HCT116 (cell line): ENCODE measurements around the gene ZNF627.

Experiments used
- ATF3 ChIP-seq: IDR thresholded peaks from 2 replicates; pipeline ENCODE4 v1.6.1; 2012
- CTCF ChIP-seq, 3 experiments: fragments of 200-600 bp in 1 of 3; sonication (generic) in 1 of 3; IDR thresholded peaks in 2 of 3; conservative IDR thresholded peaks in 1 of 3; 2 replicates each; pipeline ENCODE4 v1.5.1; 2012 to 2017; ENCODE audit warnings: low read depth in 2 of 3, low read length in 2 of 3, antibody characterized with exemption in 1 of 3, borderline replicate concordance in 1 of 3, control low read depth in 1 of 3, mild to moderate bottlenecking in 1 of 3, mixed read lengths in 1 of 3, mixed run types in 1 of 3, moderate library complexity in 1 of 3; ENCODE audit not compliant: insufficient read depth in 1 of 3
- EZH2 ChIP-seq: fragments of 200-600 bp; sonication (generic); IDR thresholded peaks from 2 replicates; pipeline ENCODE4 v1.6.1; 2017; ENCODE audit warnings: antibody characterized with exemption, mixed run types
- EZH2phosphoT487 ChIP-seq: fragments of 200-600 bp; IDR thresholded peaks from 2 replicates; pipeline ENCODE4 v1.6.1; 2018; ENCODE audit warnings: antibody characterized with exemption, borderline replicate concordance
- FOSL1 ChIP-seq: IDR thresholded peaks from 2 replicates; pipeline ENCODE4 v1.6.1; 2012; ENCODE audit warnings: low read depth
- JUND ChIP-seq: IDR thresholded peaks from 2 replicates; pipeline ENCODE4 v1.6.1; 2012
- POLR2A ChIP-seq: IDR thresholded peaks from 2 replicates; pipeline ENCODE4 v1.7.0; 2011; ENCODE audit warnings: borderline replicate concordance; ENCODE audit not compliant: insufficient read depth, insufficient read length; ENCODE audit errors: extremely low read depth
- RAD21 ChIP-seq: IDR thresholded peaks from 2 replicates; pipeline ENCODE4 v1.6.1; 2012; ENCODE audit warnings: low read depth, mild to moderate bottlenecking
- SIN3A ChIP-seq: IDR thresholded peaks from 2 replicates; pipeline ENCODE4 v1.6.1; 2012; ENCODE audit warnings: low read depth
- SP1 ChIP-seq: IDR thresholded peaks from 2 replicates; pipeline ENCODE4 v1.6.1; 2012; ENCODE audit warnings: low read depth
- ZBTB33 ChIP-seq: IDR thresholded peaks from 2 replicates; pipeline ENCODE4 v1.6.1; 2011; ENCODE audit warnings: mild to moderate bottlenecking, low read length, moderate library complexity; ENCODE audit not compliant: insufficient replicate concordance; ENCODE audit errors: extremely low read depth
- ZFX ChIP-seq: fragments of 450-650 bp; IDR thresholded peaks from 2 replicates; pipeline ENCODE4 v1.6.1; 2017

- no peak for TF ChIP-seq CTCF (IDR thresholded peaks at IDR 0.05 in 2 of 3, conservative IDR thresholded peaks at IDR 0.05 in 1 of 3; ENCODE audit: borderline replicate concordance in 1 of 3, insufficient read depth in 1 of 3, low read depth in 2 of 3, low read length in 2 of 3)
- no peak for TF ChIP-seq SP1
- TF ChIP-seq EZH2phosphoT487: no peak
- TF ChIP-seq RAD21: no peak
- no peak for TF ChIP-seq POLR2A
- no peak for TF ChIP-seq FOSL1
- no peak for TF ChIP-seq SIN3A
- TF ChIP-seq ZFX: no peak
- TF ChIP-seq JUND: no peak
- TF ChIP-seq ATF3: no peak
- no peak for TF ChIP-seq ZBTB33
- no peak for TF ChIP-seq EZH2
Observed at GRCh38 chr19:11611730-11612129, 14.4 kb downstream of the ZNF627 start.
